Measurements from ENCODE around the gene RASSF8.

GRCh38 chr12:26128168-26128567, 169.7 kb downstream of the RASSF8 start:
- TF ChIP-seq ZBTB7A (IDR thresholded peaks at IDR 0.05; ENCODE audit: low read depth) (no peak), USF1 (IDR thresholded peaks at IDR 0.05) (no peak), REST (IDR thresholded peaks at IDR 0.05; ENCODE audit: low read depth) (no peak)

Measured in Ishikawa (cell line).